Suprapubic skin (tissue), 3 donors: ENCODE measurements around the gene GARIN5B.

ENCODE experiments used
- EP300 ChIP-seq: sonication (generic); formaldehyde crosslinking; IDR thresholded peaks from one replicate; pipeline ENCODE4 v1.6.1; 2017; ENCODE audit warnings: antibody characterized with exemption
- TF ChIP-seq, protein P1 (sequence below), 2 donors: fragments of 200-600 bp in 1 of 2; fragments of 450-650 bp in 1 of 2; sonication (generic) in 1 of 2; IDR thresholded peaks; one replicate each; pipeline ENCODE4 v1.5.1; 2016 to 2019; ENCODE audit warnings: antibody characterized with exemption in 2 of 2, mild to moderate bottlenecking in 1 of 2, moderate library complexity in 1 of 2

DNA sequence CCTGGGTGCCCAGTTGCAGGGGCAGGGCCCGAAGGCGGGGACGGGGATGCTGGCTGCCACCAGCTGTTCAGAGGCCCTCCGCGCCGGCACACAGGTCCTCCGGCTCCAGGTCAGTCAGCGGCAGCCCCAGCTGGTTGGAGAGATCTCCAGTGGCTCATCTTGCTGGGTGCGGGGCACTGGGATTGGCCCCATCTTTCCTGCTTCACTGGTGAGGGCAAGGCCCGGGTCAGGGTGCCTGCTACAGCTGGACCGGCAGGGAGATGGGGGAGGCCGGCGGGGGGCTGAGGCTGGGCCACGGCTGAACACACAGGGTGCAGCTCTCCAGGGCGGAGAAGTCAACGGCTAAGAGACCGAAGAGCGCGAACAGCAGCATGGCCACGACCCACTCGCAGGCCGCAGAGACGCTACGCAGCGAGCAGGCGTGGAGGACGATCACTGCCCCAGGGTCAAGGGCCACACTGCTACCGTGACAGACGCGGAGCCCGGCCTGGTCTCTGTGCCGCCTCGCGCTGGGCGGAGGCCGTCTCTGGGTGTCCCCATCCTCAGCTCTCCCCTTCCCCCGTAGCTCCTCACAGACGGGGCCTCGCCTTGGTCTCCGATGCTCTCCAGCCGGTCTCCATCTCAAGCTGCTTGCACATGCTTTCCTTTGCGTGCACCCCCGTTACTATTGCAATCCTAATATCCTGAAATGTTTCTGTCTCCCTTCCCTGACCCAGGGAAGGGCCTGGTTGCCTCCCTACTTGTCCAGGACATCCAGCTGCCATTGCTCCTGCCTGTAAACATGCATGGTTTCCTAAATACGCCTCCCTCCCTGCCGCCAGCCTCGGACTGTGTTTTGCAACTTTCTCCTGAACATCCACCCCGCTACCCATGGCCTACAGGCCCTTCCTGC, 50.2 kb downstream of the GARIN5B start:
- TF ChIP-seq, protein P1, sequence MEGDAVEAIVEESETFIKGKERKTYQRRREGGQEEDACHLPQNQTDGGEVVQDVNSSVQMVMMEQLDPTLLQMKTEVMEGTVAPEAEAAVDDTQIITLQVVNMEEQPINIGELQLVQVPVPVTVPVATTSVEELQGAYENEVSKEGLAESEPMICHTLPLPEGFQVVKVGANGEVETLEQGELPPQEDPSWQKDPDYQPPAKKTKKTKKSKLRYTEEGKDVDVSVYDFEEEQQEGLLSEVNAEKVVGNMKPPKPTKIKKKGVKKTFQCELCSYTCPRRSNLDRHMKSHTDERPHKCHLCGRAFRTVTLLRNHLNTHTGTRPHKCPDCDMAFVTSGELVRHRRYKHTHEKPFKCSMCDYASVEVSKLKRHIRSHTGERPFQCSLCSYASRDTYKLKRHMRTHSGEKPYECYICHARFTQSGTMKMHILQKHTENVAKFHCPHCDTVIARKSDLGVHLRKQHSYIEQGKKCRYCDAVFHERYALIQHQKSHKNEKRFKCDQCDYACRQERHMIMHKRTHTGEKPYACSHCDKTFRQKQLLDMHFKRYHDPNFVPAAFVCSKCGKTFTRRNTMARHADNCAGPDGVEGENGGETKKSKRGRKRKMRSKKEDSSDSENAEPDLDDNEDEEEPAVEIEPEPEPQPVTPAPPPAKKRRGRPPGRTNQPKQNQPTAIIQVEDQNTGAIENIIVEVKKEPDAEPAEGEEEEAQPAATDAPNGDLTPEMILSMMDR (IDR thresholded peaks at IDR 0.05) = no peak
- TF ChIP-seq EP300 = no peak
